Mesodermal cell (in vitro differentiated cells): ENCODE results near the gene MAS1.

Experiments used
- H3K27ac ChIP-seq: 2 replicates; pipeline ENCODE4 v1.7.0; 2013; ENCODE audit warnings: mild to moderate bottlenecking, low read depth, low read length, moderate library complexity; ENCODE audit not compliant: severe bottlenecking
- H3K36me3 ChIP-seq: 2 replicates; pipeline ENCODE4 v1.7.1; 2013; ENCODE audit warnings: mild to moderate bottlenecking, low read length, moderate library complexity; ENCODE audit not compliant: control insufficient read depth, insufficient read depth
- H3K4me1 ChIP-seq: one replicate; pipeline ENCODE4 v1.7.1; 2013; ENCODE audit warnings: mild to moderate bottlenecking, low read length; ENCODE audit not compliant: insufficient read depth, control insufficient read depth, poor library complexity, severe bottlenecking
- H3K4me3 ChIP-seq: 2 replicates; pipeline ENCODE4 v1.7.0; 2013; ENCODE audit warnings: low read length, control low read depth, mild to moderate bottlenecking; ENCODE audit not compliant: insufficient read depth, poor library complexity, severe bottlenecking; ENCODE audit errors: extremely low read depth
- H3K9me3 ChIP-seq: 2 replicates; pipeline ENCODE4 v1.7.1; 2013; ENCODE audit warnings: mild to moderate bottlenecking, low read length, moderate library complexity; ENCODE audit not compliant: control insufficient read depth
- WGBS, 2 experiments: methylation state at CpG; one replicate each; pipeline ENCODE4 v1.1.5; 2013; ENCODE audit warnings: missing lambda C conversion rate in 2 of 2; ENCODE audit not compliant: insufficient coverage in 2 of 2; 5-methylcytosine and 5-hydroxymethylcytosine counted together

The MAS1 gene

DNA sequence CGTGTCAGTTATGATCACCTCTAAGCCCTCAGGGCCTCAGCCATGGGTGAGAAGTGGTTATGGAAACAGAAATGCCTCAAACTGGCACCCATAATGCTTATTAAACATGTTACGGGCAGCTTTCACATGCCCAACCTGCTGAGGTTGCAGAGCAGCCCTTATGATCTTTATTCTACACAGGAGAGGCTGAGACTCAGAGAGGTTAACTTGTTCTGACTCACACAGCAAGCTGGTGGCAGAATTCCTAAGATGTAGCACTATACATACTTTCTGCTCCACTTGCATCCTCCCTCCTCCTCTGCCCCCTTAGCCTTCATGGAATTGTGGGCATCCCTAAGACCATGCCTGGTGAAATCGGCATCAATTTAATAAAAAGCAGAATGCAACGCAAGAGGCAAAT is 43.4 kb downstream of the MAS1 start:
- 80 to 92% methylated on average over 3 to 4 of the region's 4 CpGs for WGBS, 2 experiments
- Histone ChIP-seq H3K27ac (no peak overlapping the region), H3K4me1 (no peaks in the 10 kb centered on the region), H3K36me3 (no peaks in the 10 kb centered on the region), H3K4me3 (no peak overlapping the region), H3K9me3 (no peaks in the 10 kb centered on the region)

DNA sequence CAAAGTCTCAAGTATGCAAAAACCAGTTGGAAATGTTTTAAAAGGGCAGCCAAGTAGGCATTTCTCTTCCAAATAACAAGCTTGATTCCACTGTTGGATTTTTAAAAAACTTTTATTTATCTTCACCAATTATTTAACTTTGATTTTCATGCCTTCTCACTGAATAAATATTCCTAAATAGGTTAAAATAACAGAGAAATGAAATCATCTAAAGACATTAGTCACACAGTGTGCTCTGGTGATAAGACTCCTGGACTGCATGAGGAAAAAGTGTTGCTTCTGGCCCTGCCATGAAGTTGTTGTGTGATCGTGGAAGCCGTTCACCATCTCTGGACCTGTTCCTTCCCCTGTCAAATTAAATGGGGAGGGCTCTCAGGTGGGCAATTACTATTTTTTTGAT is 44.3 kb downstream of the MAS1 start:
- Histone ChIP-seq H3K36me3 (no peaks in the 10 kb centered on the region), H3K4me3 (no peak overlapping the region), H3K27ac (no peak overlapping the region), H3K9me3 (no peaks in the 10 kb centered on the region), H3K4me1 (no peaks in the 10 kb centered on the region)
- no CpG with 5 or more reads among the region's 2 CpGs for WGBS, 2 experiments

DNA sequence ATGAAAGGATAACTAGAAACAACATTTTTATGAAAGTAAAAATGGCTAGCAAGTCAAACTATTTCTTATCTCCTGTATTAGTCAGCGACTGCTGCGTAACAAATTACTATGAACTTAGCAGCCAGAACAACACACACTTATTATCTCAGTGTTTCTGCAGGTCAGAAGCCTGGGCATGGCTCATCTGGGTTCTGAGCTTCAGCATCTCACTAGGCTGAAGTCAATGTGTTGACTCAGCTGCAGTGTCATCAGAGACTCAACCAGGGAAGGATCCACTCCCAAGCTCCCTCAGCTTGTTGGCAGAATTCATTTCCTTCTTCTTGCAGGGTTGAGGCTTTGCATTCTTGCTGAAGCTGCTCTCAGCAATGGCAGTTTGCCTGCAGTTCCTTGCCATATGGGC is 44.8 kb downstream of the MAS1 start:
- 89% methylated on average over 2 of the region's 2 CpGs; no CpG with 5 or more reads in 1 of the 2 experiments for WGBS, 2 experiments
- Histone ChIP-seq H3K4me1 (no peaks in the 10 kb centered on the region), H3K9me3 (no peaks in the 10 kb centered on the region), H3K36me3 (no peaks in the 10 kb centered on the region), H3K27ac (no peak overlapping the region), H3K4me3 (no peak overlapping the region)

DNA sequence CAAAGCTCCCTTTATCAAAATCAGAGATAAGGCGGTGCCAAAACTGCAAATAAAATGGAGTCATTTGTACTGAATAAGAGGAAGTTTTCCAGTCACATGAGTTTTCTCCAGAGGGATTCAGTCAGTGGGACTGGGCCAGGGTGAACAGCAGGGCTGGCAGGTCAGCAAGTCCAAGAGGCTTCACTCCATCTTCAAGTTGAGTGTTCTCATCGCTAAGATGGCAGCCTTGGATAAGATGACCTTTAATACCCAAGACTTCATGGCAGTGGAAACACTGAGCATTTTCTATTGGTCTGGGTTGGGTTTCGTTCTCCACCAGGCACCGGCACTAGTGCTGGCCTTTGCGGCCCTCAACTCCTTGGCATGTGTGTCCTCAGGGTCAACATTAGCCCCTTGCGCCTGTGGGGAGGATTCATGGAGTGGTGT is 48.8 kb downstream of the MAS1 start:
- H3K27ac ChIP-seq, result no peak overlapping the region

More for the DNA sequence above, 48.8 kb downstream of the MAS1 start:
- no peaks in the 10 kb centered on the region for H3K4me1 ChIP-seq
- H3K36me3 ChIP-seq, result no peaks in the 10 kb centered on the region
- peaks cover 8% of the 10 kb centered on the region for H3K9me3 ChIP-seq
- no peak overlapping the region for H3K4me3 ChIP-seq
- 93 to 100% methylated on average over 3 to 5 of the region's 6 CpGs for WGBS, 2 experiments
